Epithelial cell of esophagus (primary cell): Measurements from ENCODE around the gene SSUH2.
"Not testable (repeated sequence)": the region's sequence is repeated elsewhere in the genome, so short reads cannot be mapped to it uniquely, and the experiment has no call there.

Experiments
- DNase-seq: peaks from one replicate; pipeline ENCODE4 v3.0.0; 2010; ENCODE audit warnings: low read depth
- H3K4me3 ChIP-seq: 2 replicates; pipeline ENCODE4 v1.5.1; 2011; ENCODE audit warnings: mild to moderate bottlenecking, low read length, control low read depth
- TF ChIP-seq, protein P1 (sequence below): IDR thresholded peaks from 2 replicates; pipeline ENCODE4 v1.5.1; 2011; ENCODE audit warnings: low read depth, mild to moderate bottlenecking, low read length, control low read depth, inconsistent platforms; ENCODE audit not compliant: insufficient read depth; ENCODE audit errors: missing control alignments

SSUH2 gene

DNA sequence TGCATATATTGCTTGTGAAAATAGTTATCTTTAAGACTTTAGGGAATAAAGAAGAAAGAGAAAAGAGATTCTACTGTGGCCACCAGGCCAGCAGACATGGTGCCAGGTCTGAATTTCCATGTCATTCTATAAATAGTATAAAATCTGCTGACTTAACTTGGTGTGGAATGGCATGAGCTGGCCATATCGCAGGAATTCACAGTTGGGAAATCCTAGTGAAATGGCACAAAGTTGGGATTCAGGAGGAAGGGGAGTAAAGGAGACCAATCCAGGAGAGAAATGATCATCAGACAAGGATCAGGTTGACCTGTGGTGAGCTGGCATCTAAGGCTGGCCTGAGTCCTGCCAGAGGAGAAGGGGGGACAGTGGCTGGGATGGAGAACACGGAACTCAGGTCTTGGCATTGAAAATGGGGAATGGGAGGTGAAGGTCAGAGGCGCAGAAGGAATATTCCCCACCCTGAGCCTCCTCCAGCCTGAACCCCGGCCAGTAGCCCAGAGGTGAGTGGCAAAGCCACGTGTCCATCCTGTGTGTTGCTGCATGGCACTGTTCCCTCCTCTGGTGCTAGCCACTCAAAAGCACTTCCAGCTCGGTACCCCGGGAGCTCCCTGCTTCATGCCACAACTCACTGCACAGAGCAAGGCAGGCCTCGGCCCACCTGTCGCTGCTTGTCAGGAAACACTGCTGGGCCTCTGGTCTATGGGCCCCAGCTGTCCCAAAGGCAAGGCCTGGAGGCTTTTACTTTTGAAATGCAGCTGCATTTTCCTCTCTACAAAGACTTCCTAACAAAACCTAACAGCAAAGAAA, 51.4 kb downstream of the SSUH2 start:
- DNase-seq = no peak
- no peak overlapping the region for H3K4me3 ChIP-seq
- TF ChIP-seq, protein P1, sequence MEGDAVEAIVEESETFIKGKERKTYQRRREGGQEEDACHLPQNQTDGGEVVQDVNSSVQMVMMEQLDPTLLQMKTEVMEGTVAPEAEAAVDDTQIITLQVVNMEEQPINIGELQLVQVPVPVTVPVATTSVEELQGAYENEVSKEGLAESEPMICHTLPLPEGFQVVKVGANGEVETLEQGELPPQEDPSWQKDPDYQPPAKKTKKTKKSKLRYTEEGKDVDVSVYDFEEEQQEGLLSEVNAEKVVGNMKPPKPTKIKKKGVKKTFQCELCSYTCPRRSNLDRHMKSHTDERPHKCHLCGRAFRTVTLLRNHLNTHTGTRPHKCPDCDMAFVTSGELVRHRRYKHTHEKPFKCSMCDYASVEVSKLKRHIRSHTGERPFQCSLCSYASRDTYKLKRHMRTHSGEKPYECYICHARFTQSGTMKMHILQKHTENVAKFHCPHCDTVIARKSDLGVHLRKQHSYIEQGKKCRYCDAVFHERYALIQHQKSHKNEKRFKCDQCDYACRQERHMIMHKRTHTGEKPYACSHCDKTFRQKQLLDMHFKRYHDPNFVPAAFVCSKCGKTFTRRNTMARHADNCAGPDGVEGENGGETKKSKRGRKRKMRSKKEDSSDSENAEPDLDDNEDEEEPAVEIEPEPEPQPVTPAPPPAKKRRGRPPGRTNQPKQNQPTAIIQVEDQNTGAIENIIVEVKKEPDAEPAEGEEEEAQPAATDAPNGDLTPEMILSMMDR = no peak

DNA sequence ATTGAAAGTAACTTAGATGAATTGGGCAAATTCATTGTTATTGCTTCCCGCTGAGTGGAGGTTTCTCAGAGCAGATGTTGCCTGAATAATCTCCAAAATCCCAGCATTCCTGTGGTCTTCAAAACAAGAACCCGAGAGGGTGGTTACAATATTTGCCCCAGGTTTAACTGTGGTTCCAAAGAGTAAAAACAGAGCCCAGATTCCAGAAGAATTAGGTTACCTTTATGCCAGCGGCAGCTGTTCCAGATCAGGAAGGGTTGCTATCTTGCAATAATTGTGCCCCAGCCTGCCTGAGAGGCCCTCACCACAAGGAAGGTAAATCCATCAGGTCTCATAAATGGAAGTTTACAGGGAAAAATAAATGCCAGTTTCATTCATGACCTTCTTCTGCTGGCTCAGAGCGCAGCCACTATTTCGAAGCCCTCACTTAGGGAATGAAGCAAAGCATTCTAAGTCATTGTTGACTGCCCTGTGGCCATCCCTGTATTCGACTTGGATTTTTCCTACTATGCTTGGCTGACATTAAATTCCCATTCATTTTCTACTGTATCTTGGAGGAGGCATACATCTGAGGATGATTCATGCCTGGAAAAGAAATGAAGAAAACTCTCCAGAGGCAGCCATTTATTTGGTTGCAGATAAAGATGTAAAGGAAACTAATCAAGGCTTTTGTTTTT, 54.6 kb downstream of the SSUH2 start:
- no peak overlapping the region for H3K4me3 ChIP-seq
- TF ChIP-seq, protein P1 = no peak
- DNase-seq = peak; percentile 29

DNA sequence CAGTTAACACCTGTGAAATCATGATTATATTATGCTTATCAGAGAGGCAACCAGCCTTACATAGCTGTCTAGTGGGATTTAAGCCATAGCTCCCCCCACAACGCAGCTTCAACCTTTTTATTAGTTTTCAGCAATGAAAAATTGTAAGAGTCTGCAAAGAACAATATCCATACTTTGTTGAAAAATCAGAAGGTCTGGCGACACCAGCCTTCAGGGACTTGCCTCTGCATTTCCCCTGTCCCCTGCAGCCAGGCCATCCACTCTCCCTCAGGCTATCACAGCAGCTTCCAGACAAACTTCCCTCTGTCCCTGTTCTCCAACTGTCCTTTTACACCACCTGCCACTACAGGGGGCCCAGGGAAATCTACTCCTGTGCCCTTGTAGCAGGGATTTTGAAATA, 59.9 kb downstream of the SSUH2 start:
- TF ChIP-seq, protein P1 = no peak
- DNase-seq = no peak
- H3K4me3 ChIP-seq = no peak overlapping the region

DNA sequence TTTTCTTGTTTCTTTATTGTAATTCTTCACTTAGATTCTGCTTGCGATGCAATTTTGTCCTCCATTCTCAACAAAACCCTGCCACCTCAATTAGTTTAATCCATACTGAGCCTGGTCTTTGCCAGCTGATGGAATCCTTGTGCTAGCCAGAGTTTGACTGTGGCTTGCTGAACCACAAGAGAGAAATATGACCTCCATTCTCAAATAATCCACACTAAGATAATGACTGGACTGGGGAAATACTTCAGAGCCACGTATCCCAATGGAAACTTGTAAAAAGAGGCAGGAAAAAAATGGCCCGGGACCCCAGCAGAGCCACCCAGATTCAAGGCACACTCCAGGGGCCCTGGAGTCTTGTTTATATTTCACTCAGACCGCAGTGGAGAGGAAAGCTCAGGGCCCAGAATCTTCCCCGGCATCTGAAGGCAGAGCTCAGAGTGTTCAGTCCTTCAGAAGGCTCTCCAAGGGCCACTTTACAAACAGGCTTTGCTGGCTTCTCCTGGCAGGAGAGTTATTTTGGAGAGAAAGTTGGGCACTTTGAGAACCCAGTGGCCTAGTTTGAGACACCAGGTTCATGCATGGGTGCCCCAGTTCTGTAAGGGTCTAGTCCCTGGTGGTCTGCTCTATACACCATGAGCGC, 62.7 kb downstream of the SSUH2 start:
- DNase-seq = no peak
- TF ChIP-seq, protein P1 = no peak
- no peak overlapping the region for H3K4me3 ChIP-seq

DNA sequence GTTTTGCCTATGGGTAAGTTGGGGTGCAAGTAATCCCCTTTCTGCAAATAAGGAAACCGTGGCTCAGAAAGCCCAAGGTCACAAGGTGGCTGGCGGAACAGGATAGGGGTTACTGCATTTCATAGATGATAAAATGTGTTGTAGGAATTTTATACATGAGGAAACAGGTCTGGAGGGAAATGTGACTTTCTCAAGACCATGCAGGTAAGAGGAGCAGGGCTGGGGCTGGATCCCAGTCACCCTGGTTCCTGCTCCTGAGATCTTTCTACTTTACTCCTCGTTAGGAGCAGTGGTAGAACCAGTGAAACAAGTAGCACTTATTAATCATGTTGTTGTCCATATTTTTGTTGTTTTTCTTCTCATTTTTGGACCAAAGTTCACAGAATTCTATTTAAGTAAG, 63.2 kb downstream of the SSUH2 start:
- peak; percentile 28 for DNase-seq
- TF ChIP-seq, protein P1 = no peak
- H3K4me3 ChIP-seq = no peak overlapping the region

DNA sequence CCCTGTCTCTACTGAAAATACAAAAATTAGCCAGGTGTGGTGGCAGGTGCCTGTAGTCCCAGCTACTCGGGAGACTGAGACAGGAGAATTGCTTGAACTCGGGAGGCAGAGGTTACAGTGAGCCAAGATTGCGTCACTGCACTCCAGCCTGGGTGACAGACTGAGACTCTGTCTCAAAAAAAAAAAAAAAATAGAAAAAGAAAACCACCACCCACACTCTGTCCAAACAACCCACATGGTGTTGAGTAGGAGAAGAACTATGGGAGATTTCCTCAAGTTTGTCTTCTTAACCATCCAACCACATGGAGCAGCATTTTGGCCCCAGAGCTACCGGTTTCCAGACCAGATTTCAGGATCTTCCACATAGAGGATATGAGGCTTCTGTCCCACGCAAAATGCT, 64.2 kb downstream of the SSUH2 start:
- not testable (repeated sequence) for DNase-seq, H3K4me3 ChIP-seq

DNA sequence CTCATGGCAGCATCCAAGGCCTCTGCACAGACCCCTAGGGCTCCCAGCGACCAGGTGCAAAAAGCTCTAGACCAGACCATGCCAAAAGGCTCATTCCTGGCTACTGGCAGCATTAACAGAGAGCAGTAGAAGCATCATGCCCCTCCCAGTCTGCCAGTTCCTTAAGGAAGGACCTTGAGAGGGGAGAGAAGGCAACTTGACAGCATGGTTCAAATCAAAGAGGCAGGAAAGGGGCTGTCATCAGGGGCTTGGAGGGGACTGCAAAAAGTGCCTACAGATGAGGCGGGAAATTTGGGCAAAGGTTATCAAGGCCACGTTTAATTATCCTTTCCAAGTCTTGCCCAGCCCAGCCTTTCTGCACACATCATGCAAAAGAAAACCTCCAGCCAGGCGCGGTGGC, 64.7 kb downstream of the SSUH2 start:
- DNase-seq = no peak
- TF ChIP-seq, protein P1 = no peak
- no peak overlapping the region for H3K4me3 ChIP-seq
